Measurements from ENCODE around the gene CTTNBP2. TPM values are rescaled to one million over a fixed set of nuclear protein-coding genes. Genes with fewer than 3 reads are reported as not detected.

The CTTNBP2 gene
- total RNA-seq (2022; extraction: Qiagen RNA extraction; ENCODE audit: low read depth) = 0.34 to 0.90 TPM (median 0.44 TPM) in 5 replicates

GRCh38 chr7:117873310-117874190 is at the start of gene CTTNBP2:
Gene CTTNBP2, minus strand, starts transcription at chr7:117873441. Its CDS starts 26 bp downstream, at chr7:117873415.

Data from A549 treated with ZK216348 at 1 μM for 4 hours (cell line).